Erythroblast (primary cell): ENCODE measurements around the gene RNF31.

Experiments used
- GATA1 ChIP-seq: IDR thresholded peaks from 2 replicates; pipeline ENCODE4 v1.6.1; 2011; ENCODE audit warnings: low read depth, mild to moderate bottlenecking, control low read depth, low read length, moderate library complexity
- POLR2A ChIP-seq: IDR thresholded peaks from 2 replicates; pipeline ENCODE4 v1.6.1; 2011; ENCODE audit warnings: mild to moderate bottlenecking, low read length

DNA sequence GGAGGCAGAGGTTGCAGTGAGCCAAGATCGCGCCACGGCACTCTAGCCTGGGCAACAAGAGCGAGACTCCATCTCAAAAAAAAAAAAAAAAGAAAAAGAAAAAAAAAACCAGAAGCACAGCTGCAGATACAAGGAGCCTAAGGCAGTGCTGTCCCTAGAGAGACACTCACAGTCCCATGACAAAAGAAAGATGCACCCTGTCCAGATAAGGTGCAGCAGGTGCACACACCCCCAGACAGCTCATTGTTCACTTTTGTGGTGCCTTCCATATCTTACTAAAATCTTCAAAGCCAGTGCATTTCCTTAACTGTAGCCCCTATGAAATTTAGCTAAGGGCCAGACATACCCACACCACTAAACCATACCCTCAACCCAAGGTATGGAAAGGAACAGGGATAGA lies 24.9 kb upstream of the RNF31 start:
- no peak for TF ChIP-seq POLR2A
- TF ChIP-seq GATA1, result no peak
